K562 (cell line): ENCODE results near the gene FTH1. TPM values are rescaled to one million over a fixed set of nuclear protein-coding genes. Genes with fewer than 3 reads are reported as not detected.

Source experiments
- CXXC5 ChIP-seq: fragments of 250-450 bp; sonication (Bioruptor Pico); IDR thresholded peaks from 2 replicates; pipeline ENCODE4 v1.8.0; 2022; ENCODE audit warnings: inconsistent platforms, mild to moderate bottlenecking, moderate library complexity
- E2F3 ChIP-seq: fragments of 250-450 bp; sonication (Bioruptor Pico); IDR thresholded peaks from 2 replicates; pipeline ENCODE4 v1.4.0; 2020; ENCODE audit warnings: mild to moderate bottlenecking
- HDGF ChIP-seq: fragments of 450-650 bp; IDR thresholded peaks from 2 replicates; pipeline ENCODE4 v1.6.1; 2016
- IRF2 ChIP-seq: sonication (generic); formaldehyde crosslinking; IDR thresholded peaks from 2 replicates; pipeline ENCODE4 v1.8.1; 2022; ENCODE audit warnings: mild to moderate bottlenecking, missing genetic modification reagents
- MAZ ChIP-seq, 2 experiments: fragments of 450-650 bp in 1 of 2; sonication (generic) in 1 of 2; formaldehyde crosslinking; IDR thresholded peaks in 1 of 2; conservative IDR thresholded peaks in 1 of 2; 2 replicates each; pipeline versions ENCODE4 v1.4.0 to v1.5.0; 2020; ENCODE audit warnings: mild to moderate bottlenecking in 1 of 2, missing genetic modification reagents in 1 of 2
- NFXL1 ChIP-seq: fragments of 450-650 bp; formaldehyde crosslinking; IDR thresholded peaks from 2 replicates; pipeline ENCODE4 v1.4.0; 2021; ENCODE audit warnings: mild to moderate bottlenecking
- RFX1 ChIP-seq: fragments of 450-650 bp; IDR thresholded peaks from 2 replicates; pipeline ENCODE4 v1.6.1; 2016; ENCODE audit warnings: mild to moderate bottlenecking, moderate library complexity
- SIX5 ChIP-seq, 2 experiments: IDR thresholded peaks; 2 replicates each; pipeline ENCODE4 v1.6.1; 2011; ENCODE audit warnings: low read length in 2 of 2, borderline replicate concordance in 1 of 2, low read depth in 1 of 2, mild to moderate bottlenecking in 1 of 2, moderate library complexity in 1 of 2; ENCODE audit not compliant: insufficient read depth in 1 of 2
- SREBF1 ChIP-seq: fragments of 150-350 bp; IDR thresholded peaks from 2 replicates; pipeline ENCODE4 v1.6.1; 2014; ENCODE audit warnings: antibody characterized with exemption, low read depth, low read length, borderline replicate concordance
- TAF9B ChIP-seq: fragments of 450-650 bp; IDR thresholded peaks from 2 replicates; pipeline ENCODE4 v1.6.1; 2018; ENCODE audit warnings: mild to moderate bottlenecking; ENCODE audit not compliant: partially characterized antibody
- TSC22D4 ChIP-seq: fragments of 450-650 bp; IDR thresholded peaks from 2 replicates; pipeline ENCODE4 v1.6.1; 2016; ENCODE audit warnings: missing genetic modification characterization, missing biosample characterization, control low read depth
- XRCC4 ChIP-seq: IDR thresholded peaks from one replicate; pipeline ENCODE4 v1.6.1; 2011; ENCODE audit not compliant: insufficient read depth, insufficient read length; ENCODE audit errors: extremely low read depth
- polyA plus RNA-seq, 8 experiments: library from polyadenylated mRNA; depleted of rRNA in 4 of 8; stranded (reverse) in 5 of 8; unstranded in 3 of 8; fragments of >200 nt; fragmentation: Nextera tagmentation in 2 of 8; fragmentation: Illumina TruSeq in 1 of 8; extraction: Ambion mirVana in 2 of 8; extraction: Trizol in 1 of 8; gene quantifications; 2 replicates each; pipeline versions ENCODE4 v1.2.1 to v1.2.3, GENCODE V29; 2011 to 2014; ENCODE audit warnings: inconsistent platforms in 1 of 8, missing spikeins in 1 of 8
- total RNA-seq, 7 experiments: library from RNA; depleted of rRNA in 6 of 7; stranded (reverse); fragments of >200 nt in 6 of 7; fragmentation: Illumina TruSeq in 2 of 7; extraction: Trizol in 2 of 7; gene quantifications; 2 replicates each; pipeline versions ENCODE4 v1.2.1 to v1.2.3, GENCODE V29; 2011 to 2021; ENCODE audit warnings: low replicate concordance in 1 of 7
- TF ChIP-seq, protein P1 (sequence below): fragments of 450-650 bp; formaldehyde crosslinking; IDR thresholded peaks from 2 replicates; pipeline ENCODE4 v1.4.0; 2020; ENCODE audit warnings: mild to moderate bottlenecking, moderate library complexity
- TF ChIP-seq, protein P2 (sequence below): fragments of 450-650 bp; formaldehyde crosslinking; IDR thresholded peaks from 2 replicates; pipeline ENCODE4 v1.4.0; 2020; ENCODE audit warnings: mild to moderate bottlenecking, moderate library complexity
- TF ChIP-seq, protein P3 (sequence below): fragments of 250-450 bp; sonication (Bioruptor Pico); IDR thresholded peaks from 2 replicates; pipeline ENCODE4 v1.8.0; 2022; ENCODE audit warnings: moderate library complexity, mild to moderate bottlenecking, inconsistent platforms
- TF ChIP-seq, protein P4 (sequence below): fragments of 250-450 bp; sonication (Bioruptor Pico); IDR thresholded peaks from 2 replicates; pipeline ENCODE4 v1.8.0; 2021; ENCODE audit warnings: mild to moderate bottlenecking, moderate library complexity
- TF ChIP-seq, protein P5 (sequence below): fragments of 250-450 bp; sonication (Bioruptor Pico); IDR thresholded peaks from 2 replicates; pipeline ENCODE4 v1.4.0; 2020; ENCODE audit warnings: mild to moderate bottlenecking
- TF ChIP-seq, protein P6 (sequence below): sonication (generic); formaldehyde crosslinking; IDR thresholded peaks from 2 replicates; pipeline ENCODE4 v1.8.0; 2022; ENCODE audit warnings: missing genetic modification reagents, mild to moderate bottlenecking, borderline replicate concordance

The FTH1 gene
- total and polyA plus RNA-seq, 9 of the 15 experiments (the other 6 are each of a cell fraction or from before 2014, with no cell fraction given): 370 to 3,146 (median 802) TPM

DNA sequence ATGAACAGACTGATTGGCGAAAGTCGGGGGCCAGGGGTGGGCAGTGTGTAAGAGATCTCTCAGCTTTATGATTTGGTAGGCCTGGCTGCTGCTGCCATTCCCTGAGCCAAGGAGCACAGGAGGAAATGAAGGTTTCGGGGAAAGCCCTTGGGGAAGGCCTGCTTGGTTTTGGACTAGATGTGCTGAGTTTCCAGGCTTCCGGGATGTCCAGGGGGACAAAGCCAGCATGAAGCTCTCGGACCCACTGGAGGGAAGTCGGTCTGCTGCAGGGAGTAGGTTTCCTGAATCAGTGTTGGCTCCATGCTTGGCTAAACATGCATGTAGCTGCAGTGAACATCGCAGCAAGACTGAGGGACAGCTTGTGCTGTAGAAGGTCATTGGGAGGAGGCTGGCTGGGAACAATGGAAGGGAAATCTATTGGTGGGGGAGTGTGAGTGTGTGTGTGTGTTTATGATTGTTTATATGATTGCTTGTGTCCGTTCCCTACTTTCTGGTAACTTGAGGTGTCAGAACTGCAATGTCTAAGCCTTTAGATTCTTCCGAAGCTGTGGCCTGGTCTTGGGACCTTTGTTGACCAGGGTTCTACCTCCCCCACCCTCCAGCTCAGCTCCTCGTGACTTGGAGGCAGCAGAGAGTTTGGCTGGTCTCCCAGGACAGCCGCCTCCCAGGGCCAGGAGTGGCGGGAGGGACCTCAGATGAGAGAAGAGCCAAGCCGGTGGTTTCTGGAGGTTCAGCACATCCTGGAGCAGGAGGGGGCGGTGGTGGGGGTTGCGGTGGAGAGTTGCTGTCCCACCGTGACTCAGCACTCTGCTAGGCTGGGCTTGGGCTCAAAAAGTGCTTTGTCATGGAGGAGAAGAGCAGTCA, 4.0 kb upstream of the FTH1 start (continued):
- TF ChIP-seq CXXC5: peak; percentile 73
- no peak for TF ChIP-seq E2F3 (CRISPR knock-in tag)
- peak; percentile 87 for TF ChIP-seq TAF9B
- TF ChIP-seq XRCC4: no peak
- no peak for TF ChIP-seq NFXL1 (CRISPR knock-in tag)
- TF ChIP-seq, protein P1, sequence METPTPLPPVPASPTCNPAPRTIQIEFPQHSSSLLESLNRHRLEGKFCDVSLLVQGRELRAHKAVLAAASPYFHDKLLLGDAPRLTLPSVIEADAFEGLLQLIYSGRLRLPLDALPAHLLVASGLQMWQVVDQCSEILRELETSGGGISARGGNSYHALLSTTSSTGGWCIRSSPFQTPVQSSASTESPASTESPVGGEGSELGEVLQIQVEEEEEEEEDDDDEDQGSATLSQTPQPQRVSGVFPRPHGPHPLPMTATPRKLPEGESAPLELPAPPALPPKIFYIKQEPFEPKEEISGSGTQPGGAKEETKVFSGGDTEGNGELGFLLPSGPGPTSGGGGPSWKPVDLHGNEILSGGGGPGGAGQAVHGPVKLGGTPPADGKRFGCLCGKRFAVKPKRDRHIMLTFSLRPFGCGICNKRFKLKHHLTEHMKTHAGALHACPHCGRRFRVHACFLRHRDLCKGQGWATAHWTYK (CRISPR knock-in tag): no peak
- TF ChIP-seq HDGF: peak; percentile 98; the same call in 1 of the 2 replicates
- TF ChIP-seq, protein P2, sequence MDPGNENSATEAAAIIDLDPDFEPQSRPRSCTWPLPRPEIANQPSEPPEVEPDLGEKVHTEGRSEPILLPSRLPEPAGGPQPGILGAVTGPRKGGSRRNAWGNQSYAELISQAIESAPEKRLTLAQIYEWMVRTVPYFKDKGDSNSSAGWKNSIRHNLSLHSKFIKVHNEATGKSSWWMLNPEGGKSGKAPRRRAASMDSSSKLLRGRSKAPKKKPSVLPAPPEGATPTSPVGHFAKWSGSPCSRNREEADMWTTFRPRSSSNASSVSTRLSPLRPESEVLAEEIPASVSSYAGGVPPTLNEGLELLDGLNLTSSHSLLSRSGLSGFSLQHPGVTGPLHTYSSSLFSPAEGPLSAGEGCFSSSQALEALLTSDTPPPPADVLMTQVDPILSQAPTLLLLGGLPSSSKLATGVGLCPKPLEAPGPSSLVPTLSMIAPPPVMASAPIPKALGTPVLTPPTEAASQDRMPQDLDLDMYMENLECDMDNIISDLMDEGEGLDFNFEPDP (CRISPR knock-in tag): no peak
- peak; percentile 94 to 97 for TF ChIP-seq MAZ (CRISPR knock-in tag; conservative IDR thresholded peaks at IDR 0.05 in 1 of 2, IDR thresholded peaks at IDR 0.05 in 1 of 2)
- no peak for TF ChIP-seq IRF2 (CRISPR knock-in tag)
- TF ChIP-seq, protein P3, sequence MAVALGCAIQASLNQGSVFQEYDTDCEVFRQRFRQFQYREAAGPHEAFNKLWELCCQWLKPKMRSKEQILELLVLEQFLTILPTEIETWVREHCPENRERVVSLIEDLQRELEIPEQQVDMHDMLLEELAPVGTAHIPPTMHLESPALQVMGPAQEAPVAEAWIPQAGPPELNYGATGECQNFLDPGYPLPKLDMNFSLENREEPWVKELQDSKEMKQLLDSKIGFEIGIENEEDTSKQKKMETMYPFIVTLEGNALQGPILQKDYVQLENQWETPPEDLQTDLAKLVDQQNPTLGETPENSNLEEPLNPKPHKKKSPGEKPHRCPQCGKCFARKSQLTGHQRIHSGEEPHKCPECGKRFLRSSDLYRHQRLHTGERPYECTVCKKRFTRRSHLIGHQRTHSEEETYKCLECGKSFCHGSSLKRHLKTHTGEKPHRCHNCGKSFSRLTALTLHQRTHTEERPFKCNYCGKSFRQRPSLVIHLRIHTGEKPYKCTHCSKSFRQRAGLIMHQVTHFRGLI (CRISPR knock-in tag): peak; percentile 75; the same call in 1 of the 2 replicates
- no peak for TF ChIP-seq SIX5 (IDR thresholded peaks at IDR 0.05; ENCODE audit: borderline replicate concordance in 1 of 2, insufficient read depth in 1 of 2, low read depth in 1 of 2, low read length in 2 of 2)
- TF ChIP-seq TSC22D4 (tag): no peak
- TF ChIP-seq, protein P4, sequence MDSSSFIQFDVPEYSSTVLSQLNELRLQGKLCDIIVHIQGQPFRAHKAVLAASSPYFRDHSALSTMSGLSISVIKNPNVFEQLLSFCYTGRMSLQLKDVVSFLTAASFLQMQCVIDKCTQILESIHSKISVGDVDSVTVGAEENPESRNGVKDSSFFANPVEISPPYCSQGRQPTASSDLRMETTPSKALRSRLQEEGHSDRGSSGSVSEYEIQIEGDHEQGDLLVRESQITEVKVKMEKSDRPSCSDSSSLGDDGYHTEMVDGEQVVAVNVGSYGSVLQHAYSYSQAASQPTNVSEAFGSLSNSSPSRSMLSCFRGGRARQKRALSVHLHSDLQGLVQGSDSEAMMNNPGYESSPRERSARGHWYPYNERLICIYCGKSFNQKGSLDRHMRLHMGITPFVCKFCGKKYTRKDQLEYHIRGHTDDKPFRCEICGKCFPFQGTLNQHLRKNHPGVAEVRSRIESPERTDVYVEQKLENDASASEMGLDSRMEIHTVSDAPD: no peak
- TF ChIP-seq SREBF1: no peak
- no peak; the same call in 1 of the 2 replicates for TF ChIP-seq RFX1
- TF ChIP-seq, protein P5, sequence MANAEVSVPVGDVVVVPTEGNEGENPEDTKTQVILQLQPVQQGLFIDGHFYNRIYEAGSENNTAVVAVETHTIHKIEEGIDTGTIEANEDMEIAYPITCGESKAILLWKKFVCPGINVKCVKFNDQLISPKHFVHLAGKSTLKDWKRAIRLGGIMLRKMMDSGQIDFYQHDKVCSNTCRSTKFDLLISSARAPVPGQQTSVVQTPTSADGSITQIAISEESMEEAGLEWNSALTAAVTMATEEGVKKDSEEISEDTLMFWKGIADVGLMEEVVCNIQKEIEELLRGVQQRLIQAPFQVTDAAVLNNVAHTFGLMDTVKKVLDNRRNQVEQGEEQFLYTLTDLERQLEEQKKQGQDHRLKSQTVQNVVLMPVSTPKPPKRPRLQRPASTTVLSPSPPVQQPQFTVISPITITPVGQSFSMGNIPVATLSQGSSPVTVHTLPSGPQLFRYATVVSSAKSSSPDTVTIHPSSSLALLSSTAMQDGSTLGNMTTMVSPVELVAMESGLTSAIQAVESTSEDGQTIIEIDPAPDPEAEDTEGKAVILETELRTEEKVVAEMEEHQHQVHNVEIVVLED (CRISPR knock-in tag): peak; percentile 12; the same call in 1 of the 2 replicates
- TF ChIP-seq, protein P6, sequence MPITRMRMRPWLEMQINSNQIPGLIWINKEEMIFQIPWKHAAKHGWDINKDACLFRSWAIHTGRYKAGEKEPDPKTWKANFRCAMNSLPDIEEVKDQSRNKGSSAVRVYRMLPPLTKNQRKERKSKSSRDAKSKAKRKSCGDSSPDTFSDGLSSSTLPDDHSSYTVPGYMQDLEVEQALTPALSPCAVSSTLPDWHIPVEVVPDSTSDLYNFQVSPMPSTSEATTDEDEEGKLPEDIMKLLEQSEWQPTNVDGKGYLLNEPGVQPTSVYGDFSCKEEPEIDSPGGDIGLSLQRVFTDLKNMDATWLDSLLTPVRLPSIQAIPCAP (CRISPR knock-in tag): no peak
